Esophagus (tissue), 2 donors: ENCODE data around the gene DNAL4. TPM values are rescaled to one million over a fixed set of nuclear protein-coding genes. Genes with fewer than 3 reads are reported as not detected.

ENCODE experiments used
- H3K27ac ChIP-seq, 2 donors: one replicate each; pipeline ENCODE4 v1.5.1; 2013; ENCODE audit warnings: low read depth in 2 of 2, mild to moderate bottlenecking in 2 of 2, inconsistent platforms in 1 of 2, low read length in 1 of 2, moderate library complexity in 1 of 2
- H3K27me3 ChIP-seq, 2 donors: one replicate each; pipeline ENCODE4 v1.6.1; 2013; ENCODE audit warnings: low read length in 2 of 2, control low read depth in 1 of 2, mild to moderate bottlenecking in 1 of 2; ENCODE audit not compliant: insufficient read depth in 2 of 2, control insufficient read depth in 1 of 2
- H3K36me3 ChIP-seq, 2 donors: one replicate each; pipeline ENCODE4 v1.6.1; 2013; ENCODE audit warnings: low read length in 1 of 2; ENCODE audit not compliant: control insufficient read depth in 2 of 2, insufficient read depth in 2 of 2
- H3K4me1 ChIP-seq, 2 donors: one replicate each; pipeline ENCODE4 v1.6.1; 2013; ENCODE audit warnings: low read length in 1 of 2; ENCODE audit not compliant: control insufficient read depth in 2 of 2, insufficient read depth in 2 of 2
- H3K4me3 ChIP-seq, 2 donors: one replicate each; pipeline ENCODE4 v1.5.1; 2013; ENCODE audit warnings: low read length in 2 of 2, mild to moderate bottlenecking in 2 of 2, low read depth in 1 of 2, moderate library complexity in 1 of 2
- H3K9me3 ChIP-seq, 2 donors: one replicate each; pipeline ENCODE4 v1.6.1; 2013; ENCODE audit warnings: mild to moderate bottlenecking in 2 of 2, low read depth in 1 of 2, low read length in 1 of 2, moderate library complexity in 1 of 2; ENCODE audit not compliant: control insufficient read depth in 2 of 2, insufficient read depth in 1 of 2
- whole genome bisulfite sequencing, 2 donors: extraction: QIAGEN DNeasy Blood & Tissue Kit; methylation state at CpG; one replicate each; pipeline ENCODE4 v1.1.7; 2013; 5-methylcytosine and 5-hydroxymethylcytosine counted together
- polyA plus RNA-seq, 2 donors: library from polyadenylated mRNA; stranded (reverse); fragments of 200-250 nt; gene quantifications; one replicate each; pipeline ENCODE4 v1.2.3, GENCODE V29; 2013
- donor health status: healthy with polysubstance abuse.
- donor health status: Bipolar disorder and iron deficiency.

Gene DNAL4
- polyA plus RNA-seq, 2 donors, result 8.5 to 12.7 TPM

DNA sequence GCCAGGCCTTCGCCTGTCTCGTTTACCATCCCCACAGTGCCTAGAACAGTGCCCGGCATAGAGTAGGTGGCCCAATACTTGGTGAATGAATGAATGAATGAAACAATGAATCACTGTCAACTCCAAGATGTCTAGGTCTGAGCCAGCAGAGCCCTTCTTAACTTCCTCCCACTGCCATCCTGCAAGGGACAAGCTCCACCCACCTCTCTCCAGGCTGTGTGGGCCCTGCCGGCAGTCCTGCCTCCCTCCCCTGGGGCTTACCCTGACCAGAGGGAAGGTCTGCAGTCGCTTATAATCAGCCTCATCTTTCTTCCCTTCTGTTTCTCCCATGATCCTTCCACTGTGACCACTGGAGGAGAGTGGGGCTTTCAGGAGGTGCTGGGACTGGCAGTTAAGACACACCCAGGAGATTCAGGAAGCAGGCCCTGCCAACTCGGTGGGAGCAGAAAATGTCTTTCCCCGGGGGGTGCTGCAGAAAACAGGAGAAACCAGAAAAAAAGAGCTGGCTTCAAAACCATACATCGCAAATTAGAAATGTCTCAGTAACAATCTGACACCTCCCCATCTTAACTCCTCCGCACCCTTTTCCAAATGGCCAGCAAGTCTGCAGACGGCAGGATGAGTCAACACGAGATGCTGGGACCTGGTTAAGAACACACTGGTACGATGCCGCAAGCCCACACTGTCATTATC is 11.4 kb downstream of the DNAL4 start:
- Histone ChIP-seq H3K36me3 (peaks cover 3 to 19% of the 10 kb centered on the region in 2 donors), H3K27me3 (no peaks in the 10 kb centered on the region), H3K4me1 (no peaks in the 10 kb centered on the region), H3K4me3 (no peak overlapping the region), H3K27ac (no peak overlapping the region), H3K9me3 (no peaks in the 10 kb centered on the region)
- WGBS, 2 donors, result 59 to 65% methylated on average over 13 of the region's 13 CpGs

DNA sequence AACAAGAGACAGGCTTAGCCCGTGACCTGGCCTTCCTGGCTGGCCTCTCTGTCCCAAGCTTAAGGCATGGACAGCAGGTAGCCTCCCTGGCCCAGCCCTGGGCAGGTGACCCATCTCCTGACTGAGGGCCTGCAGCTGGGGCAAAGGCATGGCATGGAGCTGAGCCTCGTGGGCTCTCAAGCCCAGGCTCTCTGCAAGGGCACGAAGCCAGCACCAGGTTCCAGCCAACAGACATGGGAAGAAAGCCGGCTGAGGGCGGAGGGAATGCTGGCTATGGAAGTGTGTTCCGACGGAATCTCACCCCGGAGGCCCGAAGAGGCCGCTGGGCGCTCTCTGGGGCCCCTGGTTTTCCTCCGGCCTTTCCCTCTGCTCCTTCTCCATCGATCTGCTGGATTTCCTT is 12.9 kb downstream of the DNAL4 start:
- WGBS, 2 donors, result 78 to 82% methylated on average over 12 to 13 of the region's 13 CpGs
- no peak overlapping the region for H3K27ac ChIP-seq
- H3K4me1 ChIP-seq, result no peaks in the 10 kb centered on the region
- H3K27me3 ChIP-seq, result no peaks in the 10 kb centered on the region
- no peaks in the 10 kb centered on the region for H3K9me3 ChIP-seq
- no peak overlapping the region for H3K4me3 ChIP-seq
- H3K36me3 ChIP-seq, result peaks cover 3 to 22% of the 10 kb centered on the region in 2 donors

DNA sequence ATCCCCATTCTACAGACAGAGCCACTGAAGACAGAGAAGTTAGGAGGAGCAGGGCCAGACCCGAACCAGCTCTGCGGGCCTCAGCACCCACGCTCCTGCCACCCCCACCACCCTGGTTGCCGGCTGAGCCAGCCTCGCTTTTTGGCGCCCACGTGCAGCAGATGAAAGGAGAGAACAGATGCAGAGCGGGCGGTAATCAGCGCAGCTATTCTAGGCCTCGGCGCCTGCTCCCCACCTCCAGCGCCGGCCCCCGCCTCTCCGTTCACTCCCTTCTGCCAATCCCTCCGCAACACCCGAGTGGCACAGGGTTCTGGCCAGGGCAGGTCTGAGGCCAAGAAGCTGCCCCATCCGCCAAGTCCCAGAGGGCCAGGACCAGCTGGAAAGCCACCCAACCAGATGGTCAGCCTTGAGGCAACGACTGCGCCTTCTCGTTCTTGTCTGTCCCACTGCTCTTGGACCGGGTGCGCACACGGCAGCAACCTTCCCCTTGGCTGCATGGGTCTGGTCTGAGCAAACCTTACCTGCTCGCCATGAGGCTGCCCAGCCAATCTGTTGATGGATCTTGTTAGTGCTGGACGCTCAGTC is 16.8 kb downstream of the DNAL4 start:
- Histone ChIP-seq H3K36me3 (peaks cover 3 to 22% of the 10 kb centered on the region in 2 donors), H3K4me1 (peaks cover 5 to 7% of the 10 kb centered on the region in 2 donors), H3K4me3 (no peak overlapping the region), H3K27ac (no peak overlapping the region), H3K27me3 (no peaks in the 10 kb centered on the region), H3K9me3 (no peaks in the 10 kb centered on the region)
- WGBS, 2 donors, result 92% methylated on average over 27 of the region's 27 CpGs

DNA sequence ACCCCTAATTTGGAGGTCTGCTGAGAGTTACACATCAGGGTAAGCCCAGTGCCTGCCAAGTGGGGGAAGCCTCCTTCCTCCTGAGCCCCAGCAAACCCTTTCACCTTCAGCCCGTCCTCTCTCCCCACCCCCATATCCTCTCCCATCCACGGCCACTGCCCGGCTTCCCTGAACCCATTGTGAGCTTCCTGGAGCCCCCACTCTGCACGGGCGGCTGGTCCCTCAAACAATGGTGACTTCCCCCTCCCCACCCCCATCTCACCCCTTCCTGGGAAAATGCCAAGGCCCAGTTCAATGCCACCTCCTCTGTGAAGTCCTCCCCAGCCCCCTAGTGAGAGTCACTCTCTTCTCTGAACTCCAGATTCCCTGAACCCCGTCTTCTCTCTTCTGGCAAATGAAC is 17.9 kb downstream of the DNAL4 start:
- Histone ChIP-seq H3K4me1 (peaks cover 5 to 7% of the 10 kb centered on the region in 2 donors), H3K27ac (no peak overlapping the region), H3K36me3 (peaks cover 3 to 22% of the 10 kb centered on the region in 2 donors), H3K4me3 (no peak overlapping the region), H3K9me3 (no peaks in the 10 kb centered on the region), H3K27me3 (no peaks in the 10 kb centered on the region)
- WGBS, 2 donors, result 62 to 67% methylated on average over 6 of the region's 6 CpGs

- Histone ChIP-seq H3K27ac (no peak overlapping the region), H3K9me3 (no peaks in the 10 kb centered on the region), H3K4me1 (peaks cover 5 to 7% of the 10 kb centered on the region in 2 donors), H3K27me3 (no peaks in the 10 kb centered on the region), H3K36me3 (peaks cover 3 to 22% of the 10 kb centered on the region in 2 donors), H3K4me3 (no peak overlapping the region)
- 74 to 77% methylated on average over 13 of the region's 13 CpGs for WGBS, 2 donors
These were observed 18.3 kb downstream of the DNAL4 start for GRCh38 chr22:38775656-38776055.

DNA sequence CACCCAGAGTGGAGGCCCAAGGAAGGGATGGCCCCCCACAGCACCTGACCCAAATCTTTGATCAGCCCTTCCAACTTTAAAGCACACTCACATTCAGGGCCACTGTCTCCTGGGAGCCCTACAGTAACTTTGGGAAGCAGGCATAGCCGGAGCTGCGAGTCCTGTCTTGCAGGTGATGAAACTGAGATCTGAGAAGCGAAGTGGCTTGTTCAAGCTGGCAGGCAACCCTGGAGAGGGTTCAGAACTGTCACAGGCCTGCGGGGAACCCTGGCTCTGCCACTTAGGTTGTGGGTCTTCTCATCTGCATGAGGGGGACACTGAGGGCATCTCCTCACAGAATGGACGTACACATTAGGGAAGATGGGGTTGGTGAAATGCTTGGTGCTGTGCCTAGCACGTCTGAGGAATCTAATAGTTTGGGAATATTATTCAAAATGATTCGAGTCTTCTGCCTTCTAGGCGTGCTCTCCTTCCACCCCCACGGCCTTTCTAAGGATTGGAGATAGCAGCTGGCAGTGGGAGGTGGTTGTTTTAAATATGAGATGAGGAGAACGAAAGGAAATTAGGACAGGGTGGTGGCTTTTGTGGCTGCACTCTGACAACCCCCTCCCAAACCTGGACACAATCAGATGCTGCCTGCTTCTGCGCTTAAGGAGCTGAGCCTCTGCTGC is 19.3 kb downstream of the DNAL4 start:
- H3K27ac ChIP-seq, result peak overlapping the region in 1 of 2 donors; percentile 24
- H3K9me3 ChIP-seq, result no peaks in the 10 kb centered on the region
- WGBS, 2 donors, result 48 to 61% methylated on average over 11 of the region's 11 CpGs
- H3K4me3 ChIP-seq, result no peak overlapping the region
- peaks cover 5 to 7% of the 10 kb centered on the region in 2 donors for H3K4me1 ChIP-seq
- H3K27me3 ChIP-seq, result no peaks in the 10 kb centered on the region
- peaks cover 3 to 13% of the 10 kb centered on the region in 2 donors for H3K36me3 ChIP-seq

DNA sequence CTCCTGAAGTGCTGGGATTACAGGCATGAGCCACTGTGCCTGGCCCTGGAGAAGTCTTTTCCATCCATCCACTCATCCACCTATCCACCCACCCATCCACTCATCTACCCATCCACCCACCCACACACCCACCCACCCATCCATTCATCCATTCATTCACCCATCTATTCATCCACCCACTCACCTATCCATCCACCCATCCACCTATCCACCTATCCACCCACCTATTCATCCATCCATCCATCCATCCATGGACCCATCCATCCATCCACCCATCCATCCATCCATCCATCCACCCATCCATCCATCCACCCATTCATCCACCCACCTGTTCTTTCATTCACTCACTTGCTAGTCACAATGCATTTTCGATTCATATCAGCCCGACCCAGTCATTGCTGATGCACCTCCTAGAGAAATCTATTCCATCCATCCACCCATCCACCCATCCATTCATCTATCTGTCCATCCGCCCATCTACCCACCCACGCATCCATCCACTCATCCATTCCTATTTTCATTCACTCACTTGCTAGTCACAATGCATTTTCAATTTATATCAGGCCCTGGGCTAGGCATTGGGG is 20.5 kb downstream of the DNAL4 start:
- Histone ChIP-seq H3K9me3 (no peaks in the 10 kb centered on the region), H3K4me3 (no peak overlapping the region), H3K4me1 (peaks cover 5 to 7% of the 10 kb centered on the region in 2 donors), H3K36me3 (peaks cover under 1 to 5% of the 10 kb centered on the region in 2 donors), H3K27me3 (no peaks in the 10 kb centered on the region), H3K27ac (no peak overlapping the region)
- WGBS, 2 donors, result 94 to 96% methylated on average over 4 of the region's 4 CpGs

DNA sequence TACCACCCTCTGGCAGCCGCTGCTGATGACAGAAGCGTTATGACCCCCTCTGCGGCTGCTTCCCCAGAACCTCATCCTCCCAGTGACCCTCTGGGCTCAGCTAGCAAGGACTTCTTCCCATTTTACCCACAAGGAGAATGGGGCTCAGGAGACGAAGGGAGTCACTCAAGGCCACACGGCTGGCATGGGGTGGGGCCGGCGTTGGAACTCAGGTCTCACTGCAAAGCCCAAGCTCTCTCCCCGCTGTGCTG is 21.4 kb downstream of the DNAL4 start:
- no peaks in the 10 kb centered on the region for H3K9me3 ChIP-seq
- peaks cover 0 to 3% of the 10 kb centered on the region in 2 donors for H3K36me3 ChIP-seq
- H3K27ac ChIP-seq, result no peak overlapping the region
- 86 to 90% methylated on average over 8 of the region's 8 CpGs for WGBS, 2 donors
- H3K27me3 ChIP-seq, result no peaks in the 10 kb centered on the region
- peaks cover 5 to 7% of the 10 kb centered on the region in 2 donors for H3K4me1 ChIP-seq
- H3K4me3 ChIP-seq, result no peak overlapping the region

DNA sequence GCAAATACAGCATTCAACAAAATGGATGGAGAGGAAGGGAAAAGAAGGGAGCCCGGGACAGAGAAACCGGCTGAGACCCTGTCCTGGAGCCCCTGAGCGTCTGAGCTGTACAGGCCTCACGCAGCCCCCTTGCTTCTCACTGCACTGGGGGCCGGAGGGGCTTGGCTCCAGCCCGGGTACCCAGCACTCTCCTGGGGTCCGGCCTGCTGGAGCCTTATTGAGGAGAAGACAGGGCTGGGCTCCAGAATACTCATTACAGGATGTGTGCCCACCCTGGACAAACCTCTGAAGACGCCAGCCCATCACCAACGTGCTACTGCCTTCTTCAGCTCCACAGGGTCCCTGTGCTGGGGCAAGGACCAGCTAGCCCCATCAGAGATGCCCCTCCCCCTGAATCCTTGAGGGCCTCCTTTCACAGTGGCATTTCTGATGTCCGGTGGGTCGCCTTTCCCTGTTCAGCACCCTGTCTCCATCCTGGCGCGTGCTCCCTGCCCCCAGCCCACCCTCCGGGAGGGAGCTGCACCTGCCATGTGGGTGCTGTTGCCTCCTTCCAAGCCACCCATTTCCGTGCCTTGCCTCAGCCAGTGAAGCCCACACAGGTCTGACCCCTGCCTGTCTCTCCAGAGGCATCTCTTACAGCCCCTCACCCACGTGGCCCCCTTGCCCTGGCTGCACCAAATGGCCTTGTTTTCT is 23.5 kb downstream of the DNAL4 start:
- H3K36me3 ChIP-seq, result no peaks in the 10 kb centered on the region
- H3K27ac ChIP-seq, result no peak overlapping the region
- no peaks in the 10 kb centered on the region for H3K9me3 ChIP-seq
- no peak overlapping the region for H3K4me3 ChIP-seq
- WGBS, 2 donors, result 92 to 93% methylated on average over 16 of the region's 16 CpGs
- peaks cover 3 to 5% of the 10 kb centered on the region in 2 donors for H3K4me1 ChIP-seq
- H3K27me3 ChIP-seq, result no peaks in the 10 kb centered on the region
